ENCODE measurements around the gene FARP1.

DNA sequence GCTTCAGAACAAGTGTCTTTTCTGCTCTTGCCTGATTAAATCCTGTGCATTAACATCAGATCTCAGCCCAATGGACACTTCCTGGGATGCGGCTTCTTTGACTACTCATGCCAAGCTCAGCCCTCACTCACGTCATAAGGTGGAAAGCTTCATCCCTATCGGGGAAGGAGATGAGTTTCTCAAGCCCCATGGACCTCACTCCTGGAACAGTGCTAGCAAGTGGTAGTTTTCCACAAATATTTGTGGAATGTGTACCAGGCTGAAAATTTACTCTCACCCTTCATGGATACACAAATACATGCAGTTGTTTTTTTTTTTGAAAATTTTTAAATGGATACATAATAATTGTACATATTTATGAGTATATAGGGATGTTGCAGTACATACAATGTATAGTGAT lies 34.6 kb upstream of the FARP1 start:
- TF ChIP-seq EP300 (IDR thresholded peaks at IDR 0.05; ENCODE audit: borderline replicate concordance) (no peak), YY1 (IDR thresholded peaks at IDR 0.05; ENCODE audit: low read depth) (no peak), ZBTB7A (IDR thresholded peaks at IDR 0.05; ENCODE audit: low read depth) (no peak), MAX (IDR thresholded peaks at IDR 0.05) (no peak), CEBPB (IDR thresholded peaks at IDR 0.05) (no peak), CREB1 (IDR thresholded peaks at IDR 0.05; ENCODE audit: low read depth) (no peak), RAD21 (IDR thresholded peaks at IDR 0.05; ENCODE audit: low read depth) (no peak), NFIC (IDR thresholded peaks at IDR 0.05) (no peak), EGR1 (IDR thresholded peaks at IDR 0.05) (no peak)
- TF ChIP-seq, protein P1, sequence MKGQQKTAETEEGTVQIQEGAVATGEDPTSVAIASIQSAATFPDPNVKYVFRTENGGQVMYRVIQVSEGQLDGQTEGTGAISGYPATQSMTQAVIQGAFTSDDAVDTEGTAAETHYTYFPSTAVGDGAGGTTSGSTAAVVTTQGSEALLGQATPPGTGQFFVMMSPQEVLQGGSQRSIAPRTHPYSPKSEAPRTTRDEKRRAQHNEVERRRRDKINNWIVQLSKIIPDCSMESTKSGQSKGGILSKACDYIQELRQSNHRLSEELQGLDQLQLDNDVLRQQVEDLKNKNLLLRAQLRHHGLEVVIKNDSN (IDR thresholded peaks at IDR 0.05) = no peak
- TF ChIP-seq, protein P2, sequence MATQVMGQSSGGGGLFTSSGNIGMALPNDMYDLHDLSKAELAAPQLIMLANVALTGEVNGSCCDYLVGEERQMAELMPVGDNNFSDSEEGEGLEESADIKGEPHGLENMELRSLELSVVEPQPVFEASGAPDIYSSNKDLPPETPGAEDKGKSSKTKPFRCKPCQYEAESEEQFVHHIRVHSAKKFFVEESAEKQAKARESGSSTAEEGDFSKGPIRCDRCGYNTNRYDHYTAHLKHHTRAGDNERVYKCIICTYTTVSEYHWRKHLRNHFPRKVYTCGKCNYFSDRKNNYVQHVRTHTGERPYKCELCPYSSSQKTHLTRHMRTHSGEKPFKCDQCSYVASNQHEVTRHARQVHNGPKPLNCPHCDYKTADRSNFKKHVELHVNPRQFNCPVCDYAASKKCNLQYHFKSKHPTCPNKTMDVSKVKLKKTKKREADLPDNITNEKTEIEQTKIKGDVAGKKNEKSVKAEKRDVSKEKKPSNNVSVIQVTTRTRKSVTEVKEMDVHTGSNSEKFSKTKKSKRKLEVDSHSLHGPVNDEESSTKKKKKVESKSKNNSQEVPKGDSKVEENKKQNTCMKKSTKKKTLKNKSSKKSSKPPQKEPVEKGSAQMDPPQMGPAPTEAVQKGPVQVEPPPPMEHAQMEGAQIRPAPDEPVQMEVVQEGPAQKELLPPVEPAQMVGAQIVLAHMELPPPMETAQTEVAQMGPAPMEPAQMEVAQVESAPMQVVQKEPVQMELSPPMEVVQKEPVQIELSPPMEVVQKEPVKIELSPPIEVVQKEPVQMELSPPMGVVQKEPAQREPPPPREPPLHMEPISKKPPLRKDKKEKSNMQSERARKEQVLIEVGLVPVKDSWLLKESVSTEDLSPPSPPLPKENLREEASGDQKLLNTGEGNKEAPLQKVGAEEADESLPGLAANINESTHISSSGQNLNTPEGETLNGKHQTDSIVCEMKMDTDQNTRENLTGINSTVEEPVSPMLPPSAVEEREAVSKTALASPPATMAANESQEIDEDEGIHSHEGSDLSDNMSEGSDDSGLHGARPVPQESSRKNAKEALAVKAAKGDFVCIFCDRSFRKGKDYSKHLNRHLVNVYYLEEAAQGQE (IDR thresholded peaks at IDR 0.05; ENCODE audit: low read depth) = no peak
